NCI-H82 treated with DMSO at 0.1 percent for 48 hours (cell line): ENCODE data around the gene CREB5.

ENCODE experiments used
- DNase-seq: peaks from one replicate; lab custom pipeline; 2025; ENCODE audit not compliant: unreplicated experiment; lab: John Stamatoyannopoulos, UW

The CREB5 gene

GRCh38 chr7:28731092-28731658 lies 318.9 kb downstream of the CREB5 start:
- DNase-seq: no peak

- DNase-seq: no peak
These were observed 320.0 kb downstream of the CREB5 start for GRCh38 chr7:28732071-28732869.

GRCh38 chr7:28733035-28733434 lies 320.7 kb downstream of the CREB5 start:
- DNase-seq: no peak

- no peak for DNase-seq
These were observed 326.1 kb downstream of the CREB5 start for GRCh38 chr7:28738412-28738811.

- no peak for DNase-seq
These were observed 326.8 kb downstream of the CREB5 start for GRCh38 chr7:28739128-28739527.

- DNase-seq: peak; percentile 95
These were observed 327.5 kb downstream of the CREB5 start for GRCh38 chr7:28739826-28740225.

GRCh38 chr7:28744951-28745350 lies 332.6 kb downstream of the CREB5 start:
- DNase-seq: no peak

GRCh38 chr7:28745351-28745750 lies 333.0 kb downstream of the CREB5 start:
- DNase-seq: no peak

GRCh38 chr7:28747404-28747803 lies 335.1 kb downstream of the CREB5 start:
- no peak for DNase-seq

- no peak for DNase-seq
These were observed 335.5 kb downstream of the CREB5 start for GRCh38 chr7:28747854-28748253.

- DNase-seq: no peak
These were observed 336.0 kb downstream of the CREB5 start for GRCh38 chr7:28748346-28748745.

- DNase-seq: no peak
These were observed 336.7 kb downstream of the CREB5 start for GRCh38 chr7:28748933-28749584.

GRCh38 chr7:28749638-28750037 lies 337.3 kb downstream of the CREB5 start:
- DNase-seq: no peak

- no peak for DNase-seq
These were observed 338.7 kb downstream of the CREB5 start for GRCh38 chr7:28750981-28751380.

GRCh38 chr7:28753613-28754012 lies 341.3 kb downstream of the CREB5 start:
- no peak for DNase-seq

GRCh38 chr7:28754027-28754426 lies 341.7 kb downstream of the CREB5 start:
- no peak for DNase-seq

- no peak for DNase-seq
These were observed 342.1 kb downstream of the CREB5 start for GRCh38 chr7:28754447-28754846.

- DNase-seq: no peak
These were observed 342.9 kb downstream of the CREB5 start for GRCh38 chr7:28755255-28755654.

- DNase-seq: no peak
These were observed 345.9 kb downstream of the CREB5 start for GRCh38 chr7:28758186-28758585.

GRCh38 chr7:28759475-28759971 lies 347.2 kb downstream of the CREB5 start:
- DNase-seq: no peak

- DNase-seq: no peak
These were observed 349.2 kb downstream of the CREB5 start for GRCh38 chr7:28761505-28761904.

GRCh38 chr7:28762651-28763050 lies 350.3 kb downstream of the CREB5 start:
- peak; percentile 59 for DNase-seq
